PFSK-1 (cell line): ENCODE measurements around the gene NEURL2.

Experiments used
- POLR2AphosphoS5 ChIP-seq: IDR thresholded peaks from 2 replicates; pipeline ENCODE4 v1.6.1; 2012; ENCODE audit warnings: low read depth, mild to moderate bottlenecking, control low read depth, low read length, moderate library complexity
- REST ChIP-seq, 2 experiments: IDR thresholded peaks; 2 replicates each; pipeline versions ENCODE4 v1.6.1 to v1.8.0; 2011 to 2012; ENCODE audit warnings: low read depth in 2 of 2, low read length in 2 of 2, control low read depth in 1 of 2, inconsistent platforms in 1 of 2, mild to moderate bottlenecking in 1 of 2, moderate library complexity in 1 of 2; ENCODE audit not compliant: insufficient read depth in 1 of 2
- SIN3A ChIP-seq: IDR thresholded peaks from 2 replicates; pipeline ENCODE4 v1.6.1; 2012; ENCODE audit warnings: mild to moderate bottlenecking, low read length, moderate library complexity, borderline replicate concordance; ENCODE audit not compliant: insufficient read depth
- TAF1 ChIP-seq: IDR thresholded peaks from 2 replicates; pipeline ENCODE4 v1.6.1; 2012; ENCODE audit warnings: low read length, control low read depth, borderline replicate concordance; ENCODE audit not compliant: insufficient read depth

- TF ChIP-seq REST (IDR thresholded peaks at IDR 0.05; ENCODE audit: insufficient read depth in 1 of 2, low read depth in 2 of 2, low read length in 2 of 2) = no peak
- no peak for TF ChIP-seq POLR2AphosphoS5
- no peak for TF ChIP-seq SIN3A
- TF ChIP-seq TAF1 = no peak
Observed at GRCh38 chr20:45924391-45925261, 33.6 kb upstream of the NEURL2 start.
